H9 (cell line): ENCODE data around the gene PXN. TPM values are rescaled to one million over a fixed set of nuclear protein-coding genes. Genes with fewer than 3 reads are reported as not detected.

ENCODE experiments used
- DNase-seq: peaks from one replicate; pipeline ENCODE4 v3.0.0-alpha.2; 2017
- H2AFZ ChIP-seq: one replicate; pipeline ENCODE4 v1.6.1; 2013; ENCODE audit warnings: mild to moderate bottlenecking, low read length, control low read depth, moderate library complexity
- H2AK5ac ChIP-seq: 2 replicates; pipeline ENCODE4 v1.6.1; 2013; ENCODE audit warnings: low read length, control low read depth, mixed read lengths; ENCODE audit not compliant: insufficient read length
- H2BK120ac ChIP-seq: one replicate; pipeline ENCODE4 v1.6.1; 2013; ENCODE audit warnings: low read depth, mild to moderate bottlenecking, low read length, control low read depth, inconsistent platforms; ENCODE audit not compliant: poor library complexity, severe bottlenecking
- H2BK12ac ChIP-seq: 2 replicates; pipeline ENCODE4 v1.6.1; 2013; ENCODE audit warnings: low read length, control low read depth, mixed read lengths, low read depth; ENCODE audit not compliant: insufficient read length
- H2BK15ac ChIP-seq: 2 replicates; pipeline ENCODE4 v1.6.1; 2013; ENCODE audit warnings: low read depth, low read length, control low read depth
- H2BK20ac ChIP-seq: one replicate; pipeline ENCODE4 v1.6.1; 2013; ENCODE audit warnings: low read depth, mild to moderate bottlenecking, low read length, control low read depth, inconsistent platforms; ENCODE audit not compliant: poor library complexity, severe bottlenecking
- H2BK5ac ChIP-seq: 2 replicates; pipeline ENCODE4 v1.6.1; 2013; ENCODE audit warnings: low read length, control low read depth, mixed read lengths; ENCODE audit not compliant: insufficient read length
- H3K14ac ChIP-seq: 2 replicates; pipeline ENCODE4 v1.6.1; 2013; ENCODE audit warnings: low read length, control low read depth; ENCODE audit not compliant: insufficient read depth
- H3K18ac ChIP-seq: 2 replicates; pipeline ENCODE4 v1.6.1; 2013; ENCODE audit warnings: low read depth, mild to moderate bottlenecking, mixed read lengths, low read length, control low read depth; ENCODE audit not compliant: insufficient read length
- H3K23ac ChIP-seq: 2 replicates; pipeline ENCODE4 v1.6.1; 2013; ENCODE audit warnings: low read length, control low read depth, mixed read lengths, low read depth; ENCODE audit not compliant: insufficient read length
- H3K23me2 ChIP-seq: 2 replicates; pipeline ENCODE4 v1.6.1; 2013; ENCODE audit warnings: low read depth, mild to moderate bottlenecking, mixed read lengths, low read length, control low read depth; ENCODE audit not compliant: insufficient read length, poor library complexity, severe bottlenecking
- H3K27ac ChIP-seq: 2 replicates; pipeline ENCODE4 v1.5.1; 2013; ENCODE audit warnings: low read length, control low read depth, mixed read lengths, low read depth; ENCODE audit not compliant: insufficient read length
- H3K27me3 ChIP-seq: 2 replicates; pipeline ENCODE4 v1.6.1; 2013; ENCODE audit warnings: low read length, control low read depth, inconsistent platforms; ENCODE audit not compliant: insufficient read depth
- H3K4ac ChIP-seq: 2 replicates; pipeline ENCODE4 v1.6.1; 2013; ENCODE audit warnings: low read depth, mild to moderate bottlenecking, control low read depth, inconsistent platforms, low read length, moderate library complexity
- H3K4me1 ChIP-seq: 2 replicates; pipeline ENCODE4 v1.6.1; 2013; ENCODE audit warnings: low read length, control low read depth, inconsistent platforms; ENCODE audit not compliant: insufficient read depth
- H3K4me2 ChIP-seq: 2 replicates; pipeline ENCODE4 v1.6.1; 2013; ENCODE audit warnings: low read length, control low read depth, mixed read lengths; ENCODE audit not compliant: insufficient read length, insufficient read depth
- H3K56ac ChIP-seq: 2 replicates; pipeline ENCODE4 v1.6.1; 2013; ENCODE audit warnings: low read depth, mild to moderate bottlenecking, mixed read lengths, low read length, control low read depth; ENCODE audit not compliant: insufficient read length
- H3K79me1 ChIP-seq: 2 replicates; pipeline ENCODE4 v1.6.1; 2013; ENCODE audit warnings: low read depth, mild to moderate bottlenecking, moderate library complexity, low read length, control low read depth, inconsistent platforms; ENCODE audit not compliant: insufficient read depth, poor library complexity, severe bottlenecking
- H3K79me2 ChIP-seq: 2 replicates; pipeline ENCODE4 v1.6.1; 2013; ENCODE audit warnings: low read length, control low read depth, inconsistent platforms; ENCODE audit not compliant: insufficient read depth
- H3K9ac ChIP-seq: 2 replicates; pipeline ENCODE4 v1.6.1; 2013; ENCODE audit warnings: low read length, control low read depth, mixed read lengths; ENCODE audit not compliant: insufficient read length; ENCODE audit errors: extremely low read depth
- H3K9me3 ChIP-seq: one replicate; pipeline ENCODE4 v1.6.1; 2013; ENCODE audit warnings: low read depth, low read length, inconsistent platforms; ENCODE audit not compliant: control insufficient read depth
- H3T11ph ChIP-seq: one replicate; pipeline ENCODE4 v1.6.1; 2013; ENCODE audit warnings: mild to moderate bottlenecking, low read length, control low read depth, inconsistent platforms
- H4K20me1 ChIP-seq: one replicate; pipeline ENCODE4 v1.6.1; 2013; ENCODE audit not compliant: control insufficient read depth, insufficient read length, insufficient read depth
- H4K5ac ChIP-seq: 2 replicates; pipeline ENCODE4 v1.6.1; 2013; ENCODE audit warnings: low read depth, mild to moderate bottlenecking, mixed read lengths, low read length, control low read depth; ENCODE audit not compliant: insufficient read length
- H4K8ac ChIP-seq: replicated peaks from 2 replicates; pipeline ENCODE4 v1.6.1; 2013; ENCODE audit warnings: low read length, control low read depth, mixed read lengths, low read depth; ENCODE audit not compliant: insufficient read length
- H4K91ac ChIP-seq: 2 replicates; pipeline ENCODE4 v1.6.1; 2013; ENCODE audit warnings: low read depth, mild to moderate bottlenecking, moderate library complexity, mixed read lengths, low read length, control low read depth; ENCODE audit not compliant: insufficient read length
- H3K27ac Mint-ChIP-seq, 3 experiments: 2 replicates in 2 of 3; 3 replicates in 1 of 3; pipeline ENCODE4 v1.8.0; 2020 to 2021; ENCODE audit warnings: mixed read lengths in 3 of 3, mild to moderate bottlenecking in 1 of 3, moderate library complexity in 1 of 3
- H3K27me3 Mint-ChIP-seq: 2 replicates; pipeline ENCODE4 v1.8.0; 2021; ENCODE audit warnings: low read depth, mild to moderate bottlenecking, moderate library complexity, mixed read lengths
- H3K36me3 Mint-ChIP-seq, 3 experiments: 2 replicates in 2 of 3; 3 replicates in 1 of 3; pipeline ENCODE4 v1.8.0; 2020 to 2021; ENCODE audit warnings: low read depth in 3 of 3, mixed read lengths in 3 of 3; ENCODE audit not compliant: insufficient read depth in 1 of 3
- H3K4me1 Mint-ChIP-seq, 2 experiments: 2 replicates each; pipeline ENCODE4 v1.8.0; 2020; ENCODE audit warnings: mixed read lengths in 2 of 2
- H3K4me3 Mint-ChIP-seq, 2 experiments: 2 replicates in 1 of 2; 3 replicates in 1 of 2; pipeline ENCODE4 v1.8.0; 2020 to 2021; ENCODE audit warnings: mild to moderate bottlenecking in 2 of 2, mixed read lengths in 2 of 2, moderate library complexity in 1 of 2
- H3K9me3 Mint-ChIP-seq, 2 experiments: 2 replicates in 1 of 2; 3 replicates in 1 of 2; pipeline ENCODE4 v1.8.0; 2020; ENCODE audit warnings: mild to moderate bottlenecking in 2 of 2, mixed read lengths in 2 of 2, moderate library complexity in 1 of 2
- CTCF ChIP-seq: fragments of 200-600 bp; sonication (generic); conservative IDR thresholded peaks from 3 replicates; pipeline ENCODE4 v1.8.0; 2021; ENCODE audit warnings: antibody characterized with exemption, mild to moderate bottlenecking
- WGBS: extraction: QIAGEN DNeasy Blood & Tissue Kit; methylation state at CpG from one replicate; pipeline ENCODE4 v1.1.7; 2013; ENCODE audit warnings: missing lambda C conversion rate, low lambda C conversion rate, mixed read lengths; ENCODE audit not compliant: insufficient read length; ENCODE audit errors: extremely low coverage; 5-methylcytosine and 5-hydroxymethylcytosine counted together
- total RNA-seq: library from RNA; stranded (reverse); gene quantifications from 2 replicates; pipeline ENCODE4 v1.2.1, GENCODE V29; 2021

Gene PXN
- total RNA-seq, 1 experiment from 2014 or later: 92.8 TPM

DNA sequence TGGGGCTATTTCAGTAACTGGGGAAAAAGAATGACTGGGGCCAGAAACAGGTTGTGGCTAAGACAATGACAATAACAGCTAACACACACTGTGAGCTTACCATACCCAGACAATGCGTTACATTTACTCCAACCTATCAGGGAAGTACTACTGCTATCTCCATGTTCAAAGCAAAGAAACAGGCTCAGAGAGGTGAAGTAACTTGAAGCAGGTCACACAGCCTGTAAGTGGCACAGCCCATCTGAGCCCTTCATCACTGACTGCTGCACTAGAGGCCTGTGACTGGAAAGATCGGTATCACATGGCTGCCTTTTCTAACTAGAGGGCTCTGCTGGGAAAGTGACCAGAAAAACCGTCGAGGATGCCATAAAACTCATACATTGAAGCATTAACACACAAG is 78.9 kb downstream of the PXN start:
- Histone ChIP-seq H2BK5ac (no peak overlapping the region), H3K9me3 (no peaks in the 10 kb centered on the region), H3K9ac (no peak overlapping the region), H2BK12ac (no peak overlapping the region), H3K4me1 (no peaks in the 10 kb centered on the region), H3K18ac (no peak overlapping the region), H2AFZ (no peak overlapping the region), H4K91ac (no peak overlapping the region), H3K23ac (no peak overlapping the region), H3T11ph (no peak overlapping the region), H3K23me2 (no peaks in the 10 kb centered on the region), H2BK120ac (no peak overlapping the region), H3K79me2 (peaks cover 1% of the 10 kb centered on the region; the same call in 1 of the 2 replicates), H2AK5ac (no peak overlapping the region), H3K4ac (no peak overlapping the region), H3K27ac (no peak overlapping the region), H3K27me3 (no peaks in the 10 kb centered on the region), H4K8ac (no peak overlapping the region), H2BK20ac (no peak overlapping the region), H4K5ac (no peak overlapping the region), H2BK15ac (no peak overlapping the region), H3K4me2 (no peak overlapping the region), H3K56ac (no peak overlapping the region), H3K14ac (no peak overlapping the region), H4K20me1 (no peaks in the 10 kb centered on the region), H3K79me1 (peaks cover 5% of the 10 kb centered on the region)
- no CpG with 5 or more reads among the region's 4 CpGs for WGBS
- Mint-ChIP-seq H3K4me1 (no peaks in the 10 kb centered on the region), H3K36me3 (peaks cover 46 to 86% (median 81%) of the 10 kb centered on the region in 3 experiments; a peak in 6 of 7 replicates), H3K4me3 (no peak overlapping the region), H3K27me3 (no peaks in the 10 kb centered on the region), H3K9me3 (no peaks in the 10 kb centered on the region), H3K27ac (no peak overlapping the region; a peak in 1 of 7 replicates)
- TF ChIP-seq CTCF: no peak
- DNase-seq: no peak
